Left forelimb (tissue), 1 donor: ENCODE data around the gene MTARC1.
A peak's percentile ranks its signal among the peaks of the same experiment; 100 is the strongest.

Experiments used
- DNase-seq: peaks from one replicate; pipeline ENCODE4 v3.0.0-alpha.2; 2018; ENCODE audit warnings: low spot score

Gene MTARC1

GRCh38 chr1:220786337-220787068 lies at the start of gene MTARC1:
Gene MTARC1 (plus strand): TSS chr1:220786913. CDS start chr1:220786945, 32 bp downstream.
- peak; percentile 77 for DNase-seq

GRCh38 chr1:220741349-220741748 lies 45.4 kb upstream of the MTARC1 start:
- DNase-seq, result no peak

- DNase-seq, result no peak
These were observed 44.9 kb upstream of the MTARC1 start for GRCh38 chr1:220741825-220742224.

GRCh38 chr1:220742520-220742919 lies 44.2 kb upstream of the MTARC1 start:
- DNase-seq, result no peak

- DNase-seq, result no peak
These were observed 39.9 kb upstream of the MTARC1 start for GRCh38 chr1:220746851-220747250.

- no peak for DNase-seq
These were observed 39.1 kb upstream of the MTARC1 start for GRCh38 chr1:220747437-220748088.

- peak; percentile 83 for DNase-seq
These were observed 38.4 kb upstream of the MTARC1 start, which contains the start of gene MTARC2 for GRCh38 chr1:220748089-220748934. Gene MTARC2 (plus strand): TSS chr1:220748322. CDS start chr1:220748532, 210 bp downstream.

- DNase-seq, result no peak
These were observed 37.8 kb upstream of the MTARC1 start for GRCh38 chr1:220748936-220749335.

GRCh38 chr1:220750131-220750515 lies 36.6 kb upstream of the MTARC1 start:
- no peak for DNase-seq

- no peak for DNase-seq
These were observed 35.6 kb upstream of the MTARC1 start for GRCh38 chr1:220751111-220751510.

- DNase-seq, result no peak
These were observed 32.3 kb upstream of the MTARC1 start for GRCh38 chr1:220754212-220754917.

- no peak for DNase-seq
These were observed 31.8 kb upstream of the MTARC1 start for GRCh38 chr1:220754918-220755295.

GRCh38 chr1:220755309-220755708 lies 31.4 kb upstream of the MTARC1 start:
- DNase-seq, result peak; percentile 50

- DNase-seq, result no peak
These were observed 29.3 kb upstream of the MTARC1 start for GRCh38 chr1:220757441-220757840.

- peak; percentile 31 for DNase-seq
These were observed 27.6 kb upstream of the MTARC1 start for GRCh38 chr1:220759147-220759546.

- DNase-seq, result peak; percentile 17
These were observed 24.9 kb upstream of the MTARC1 start for GRCh38 chr1:220761688-220762427.

- no peak for DNase-seq
These were observed 22.0 kb upstream of the MTARC1 start for GRCh38 chr1:220764757-220765156.

- no peak for DNase-seq
These were observed 19.2 kb upstream of the MTARC1 start for GRCh38 chr1:220767312-220768125.

- DNase-seq, result no peak
These were observed 18.5 kb upstream of the MTARC1 start for GRCh38 chr1:220768126-220768601.

- DNase-seq, result no peak
These were observed 17.5 kb upstream of the MTARC1 start for GRCh38 chr1:220769205-220769604.
